Measurements from ENCODE around the gene NEDD4.
"Not testable (repeated sequence)": the region's sequence is repeated elsewhere in the genome, so short reads cannot be mapped to it uniquely, and the experiment has no call there.

NEDD4 gene

GRCh38 chr15:55879181-55879580, 114.2 kb downstream of the NEDD4 start:
- TF ChIP-seq CTCF (IDR thresholded peaks at IDR 0.05; ENCODE audit: borderline replicate concordance, control extremely low read depth, extremely low read depth, insufficient read depth, missing control alignments): no peak
- DNase-seq (ENCODE audit: low spot score): no peak
- in situ Hi-C loops (cut with MboI; ENCODE audit: low sequenced_read_pairs, unreplicated experiment): no loop called here

- in situ Hi-C loops (cut with MboI; ENCODE audit: low sequenced_read_pairs, unreplicated experiment): no loop called here
- no peak for DNase-seq (ENCODE audit: low spot score)
- TF ChIP-seq CTCF (IDR thresholded peaks at IDR 0.05; ENCODE audit: borderline replicate concordance, control extremely low read depth, extremely low read depth, insufficient read depth, missing control alignments): no peak
Measured at GRCh38 chr15:55873024-55873720, 120.2 kb downstream of the NEDD4 start.

- no peak for TF ChIP-seq CTCF (IDR thresholded peaks at IDR 0.05; ENCODE audit: borderline replicate concordance, control extremely low read depth, extremely low read depth, insufficient read depth, missing control alignments)
- DNase-seq (ENCODE audit: low spot score): no peak
- in situ Hi-C loops (cut with MboI; ENCODE audit: low sequenced_read_pairs, unreplicated experiment): no loop called here
Measured at GRCh38 chr15:55872471-55872870, 120.9 kb downstream of the NEDD4 start.

GRCh38 chr15:55869660-55870059, 123.8 kb downstream of the NEDD4 start:
- DNase-seq (ENCODE audit: low spot score): no peak
- in situ Hi-C loops (cut with MboI; ENCODE audit: low sequenced_read_pairs, unreplicated experiment): no loop called here
- no peak for TF ChIP-seq CTCF (IDR thresholded peaks at IDR 0.05; ENCODE audit: borderline replicate concordance, control extremely low read depth, extremely low read depth, insufficient read depth, missing control alignments)

GRCh38 chr15:55868707-55869106, 124.7 kb downstream of the NEDD4 start:
- in situ Hi-C loops (cut with MboI; ENCODE audit: low sequenced_read_pairs, unreplicated experiment): no loop called here
- no peak for DNase-seq (ENCODE audit: low spot score)
- no peak for TF ChIP-seq CTCF (IDR thresholded peaks at IDR 0.05; ENCODE audit: borderline replicate concordance, control extremely low read depth, extremely low read depth, insufficient read depth, missing control alignments)

- in situ Hi-C loops (cut with MboI; ENCODE audit: low sequenced_read_pairs, unreplicated experiment); DNase-seq (ENCODE audit: low spot score): not testable (repeated sequence)
Measured at GRCh38 chr15:55868291-55868690, 125.1 kb downstream of the NEDD4 start.

- in situ Hi-C loops (cut with MboI; ENCODE audit: low sequenced_read_pairs, unreplicated experiment): no loop called here
- no peak for DNase-seq (ENCODE audit: low spot score)
- no peak for TF ChIP-seq CTCF (IDR thresholded peaks at IDR 0.05; ENCODE audit: borderline replicate concordance, control extremely low read depth, extremely low read depth, insufficient read depth, missing control alignments)
Measured at GRCh38 chr15:55863911-55864310, 129.5 kb downstream of the NEDD4 start.

All from GM13976 (cell line).